ENCODE data around the gene MTCL3.

Gene MTCL3

DNA sequence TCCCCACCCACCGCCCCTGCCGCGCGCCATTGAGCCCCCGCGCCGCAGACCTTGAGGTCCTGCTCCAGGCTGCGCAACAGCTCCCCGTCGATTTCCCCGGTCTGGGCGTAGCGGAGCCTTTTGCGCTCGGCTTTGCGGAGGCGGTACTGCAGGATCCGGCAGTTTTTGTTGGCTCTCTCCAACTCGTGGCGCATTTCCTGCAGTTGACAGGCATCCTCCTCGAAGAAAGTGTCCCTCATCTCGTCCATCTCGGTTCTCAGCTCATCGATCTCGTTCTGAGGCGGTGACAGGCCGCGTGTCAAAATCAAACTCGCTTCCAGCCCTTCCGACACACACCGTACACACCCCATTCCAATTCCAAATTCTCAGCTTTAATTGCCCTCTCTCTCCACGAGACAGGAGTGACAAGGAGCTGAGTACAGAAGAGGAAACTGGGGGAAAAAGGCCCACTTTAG lies 4.3 kb downstream of the MTCL3 start:
- DNase-seq = no peak

DNA sequence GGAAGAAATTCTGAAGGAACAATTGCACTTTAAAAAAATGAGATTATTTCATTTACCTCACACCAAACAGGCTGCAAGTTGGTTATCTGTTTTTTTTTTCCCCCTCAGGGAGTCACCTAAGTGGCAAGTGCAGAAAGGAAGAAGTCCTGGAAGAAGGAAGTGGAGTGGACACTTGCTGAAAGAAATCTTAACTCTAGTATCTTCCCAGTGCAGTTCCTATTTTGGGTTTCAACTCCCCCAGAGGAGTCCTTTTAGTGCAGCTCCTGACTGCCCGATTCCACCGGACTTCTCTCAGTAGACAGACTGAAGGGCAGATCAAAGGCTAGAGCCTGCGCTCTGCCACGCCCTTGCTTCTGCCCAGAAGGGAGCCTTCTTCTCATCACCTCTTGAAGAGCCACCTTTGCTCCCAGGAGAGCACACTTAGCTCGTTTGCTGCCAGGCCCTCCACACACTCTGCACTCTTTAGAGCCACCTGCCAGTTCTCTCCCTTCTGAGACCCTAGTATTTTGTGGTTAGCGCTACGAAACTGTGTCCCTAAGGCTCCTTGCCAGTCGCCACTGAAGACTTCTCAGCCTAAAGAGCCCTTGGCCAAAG lies 4.9 kb downstream of the MTCL3 start:
- DNase-seq = no peak

DNA sequence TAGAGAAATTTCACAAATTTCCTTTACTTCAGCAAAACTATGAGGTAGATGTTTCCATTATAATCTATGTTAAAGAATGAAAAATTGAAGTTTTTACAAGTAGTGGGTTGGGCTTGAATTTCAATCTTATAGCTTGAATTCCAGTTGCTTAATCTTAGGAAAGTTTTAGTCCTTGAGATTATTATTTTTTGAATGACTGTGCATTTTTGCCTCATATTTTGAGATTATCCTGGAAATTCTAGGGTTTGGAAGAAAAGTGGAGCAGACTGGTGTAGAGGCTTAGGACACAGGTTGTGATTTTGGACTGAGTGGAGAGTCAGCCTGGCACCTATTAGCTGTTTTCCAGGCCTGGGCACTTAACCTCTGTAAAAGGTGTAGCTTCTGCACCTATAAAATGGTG lies 5.7 kb downstream of the MTCL3 start:
- DNase-seq = no peak

DNA sequence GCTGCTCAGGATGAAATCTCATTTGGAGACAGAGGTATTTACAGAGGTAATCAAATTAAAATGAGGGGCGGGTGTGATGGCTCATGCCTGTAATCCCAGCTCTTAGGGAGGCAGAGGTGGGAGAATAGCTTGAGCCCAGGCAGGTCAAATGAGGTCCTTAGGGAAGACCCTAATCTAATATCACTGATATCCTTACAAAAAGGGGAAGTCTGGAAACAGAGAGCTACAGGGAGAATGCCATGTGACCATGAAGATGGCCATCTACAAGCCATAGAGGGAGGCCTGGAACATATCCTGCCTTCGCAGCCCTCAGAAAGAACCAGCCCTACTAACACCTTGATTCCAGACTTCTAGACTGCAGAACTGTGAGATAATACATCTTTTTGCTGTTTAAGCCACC lies 8.3 kb downstream of the MTCL3 start:
- DNase-seq = no peak

DNA sequence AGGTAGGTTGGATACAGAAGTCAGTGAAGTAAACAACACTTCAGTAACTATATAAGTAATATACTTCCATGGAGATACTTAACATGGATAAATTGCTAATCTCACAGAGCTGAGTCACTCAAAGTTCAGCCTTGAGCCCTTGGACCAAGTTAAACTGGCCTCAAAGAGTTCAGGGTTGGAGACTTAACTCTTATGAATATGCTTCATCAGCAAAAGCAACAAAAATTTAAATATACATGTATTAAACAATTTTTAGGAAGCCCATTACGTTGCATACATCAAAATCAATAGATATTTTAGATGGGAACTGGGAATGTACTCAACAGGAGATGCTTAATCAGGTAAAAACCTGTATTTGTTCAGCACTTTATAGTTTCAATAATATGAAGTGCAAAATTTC lies 12.2 kb downstream of the MTCL3 start:
- no peak for DNase-seq

DNA sequence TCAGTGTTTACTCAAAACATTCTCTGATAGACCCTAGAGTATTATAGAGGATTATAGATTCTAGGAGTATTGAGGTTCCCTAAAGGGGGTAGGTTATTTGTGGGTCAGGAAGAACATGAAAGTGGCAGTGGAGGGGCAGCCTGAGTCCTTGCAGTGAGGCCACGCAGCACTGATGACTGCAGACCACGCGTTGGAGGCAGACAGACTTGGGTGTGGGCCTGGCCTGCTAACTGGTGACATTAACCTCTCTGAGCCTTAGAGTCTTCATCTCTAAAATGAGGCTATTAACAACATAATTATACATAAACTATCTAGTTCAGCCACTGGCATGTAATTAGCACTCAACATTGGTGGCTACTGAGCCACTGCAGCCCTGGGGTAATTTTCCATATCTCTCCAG lies 16.1 kb downstream of the MTCL3 start:
- no peak for DNase-seq

DNA sequence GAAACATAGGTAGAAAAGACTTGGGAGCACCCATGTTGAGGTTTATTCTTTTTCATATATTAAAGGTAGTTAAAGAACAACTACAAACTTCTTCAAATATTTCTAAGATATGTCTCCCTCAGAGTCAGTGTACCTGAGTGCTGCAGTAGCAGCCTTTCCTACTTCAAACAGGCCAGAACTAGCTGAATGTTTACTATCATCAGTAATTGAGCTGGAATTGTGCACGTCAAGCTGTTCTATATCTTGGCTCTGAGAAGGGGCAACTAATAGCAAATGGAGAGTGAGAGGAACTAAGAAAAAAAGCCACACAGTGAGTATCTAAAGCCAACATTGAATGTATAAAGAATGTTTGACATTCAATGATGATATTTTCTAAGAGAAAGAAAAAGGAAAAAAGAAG lies 21.7 kb downstream of the MTCL3 start:
- no peak for DNase-seq

DNA sequence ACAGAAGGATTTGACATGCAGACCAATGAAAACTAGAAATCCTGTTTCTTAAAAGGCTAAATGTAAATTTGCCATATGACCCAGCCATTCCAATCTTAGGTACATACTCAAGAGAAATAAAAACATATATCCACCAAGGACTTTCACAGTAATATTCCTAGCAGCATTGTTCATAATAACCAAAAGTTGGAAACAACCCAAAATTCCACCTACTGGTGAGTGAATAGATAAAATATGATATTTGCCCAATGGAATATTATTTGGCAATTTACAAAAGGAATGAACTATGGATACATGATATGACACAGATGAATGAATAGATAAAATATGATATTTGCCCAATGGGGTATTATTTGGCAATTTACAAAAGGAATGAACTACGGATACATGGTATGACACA lies 22.7 kb downstream of the MTCL3 start:
- no peak for DNase-seq

DNA sequence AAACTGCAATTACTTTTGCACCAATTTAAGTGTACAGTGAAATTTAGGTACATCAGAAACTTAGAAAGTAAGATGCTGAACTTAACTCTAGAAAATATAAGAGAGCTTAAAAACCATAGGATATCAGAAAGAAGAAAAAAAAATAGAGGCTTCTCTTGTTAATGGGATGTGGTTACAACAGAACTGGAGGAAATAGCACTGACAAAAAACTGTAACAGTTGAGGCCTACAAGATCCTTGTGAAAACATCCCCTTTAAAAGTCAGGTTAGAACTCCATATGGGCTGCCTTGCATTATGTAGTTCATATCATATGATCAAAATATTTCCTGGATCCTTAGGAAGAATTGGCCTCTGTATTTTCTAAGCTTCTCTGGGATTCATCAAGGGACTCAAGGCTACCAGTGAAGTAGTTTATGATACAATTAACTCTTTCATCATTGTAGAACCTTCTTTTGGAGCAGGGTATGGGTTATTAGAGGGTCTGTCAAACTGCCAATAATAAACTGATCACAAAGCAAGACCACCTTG lies 24.8 kb downstream of the MTCL3 start:
- DNase-seq = no peak

DNA sequence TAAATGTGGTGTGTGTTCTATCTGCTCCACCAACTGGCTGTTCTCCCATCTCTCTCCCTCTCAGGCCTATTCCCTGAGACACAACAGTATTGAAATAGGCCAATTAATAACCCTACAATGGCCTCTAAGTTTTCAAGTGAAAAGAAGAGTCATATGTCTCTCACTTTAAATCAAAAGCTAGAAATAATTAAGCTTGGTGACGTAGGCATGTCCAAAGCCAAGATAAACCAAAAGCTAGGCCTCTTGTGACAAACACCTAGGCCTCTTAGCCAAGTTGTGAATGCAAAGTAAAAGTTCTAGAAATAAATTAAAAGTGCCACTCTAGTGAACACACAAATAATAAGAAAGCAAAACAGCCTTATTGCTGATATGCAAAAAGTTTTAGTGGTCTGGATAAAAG lies 29.9 kb downstream of the MTCL3 start:
- DNase-seq = no peak

DNA sequence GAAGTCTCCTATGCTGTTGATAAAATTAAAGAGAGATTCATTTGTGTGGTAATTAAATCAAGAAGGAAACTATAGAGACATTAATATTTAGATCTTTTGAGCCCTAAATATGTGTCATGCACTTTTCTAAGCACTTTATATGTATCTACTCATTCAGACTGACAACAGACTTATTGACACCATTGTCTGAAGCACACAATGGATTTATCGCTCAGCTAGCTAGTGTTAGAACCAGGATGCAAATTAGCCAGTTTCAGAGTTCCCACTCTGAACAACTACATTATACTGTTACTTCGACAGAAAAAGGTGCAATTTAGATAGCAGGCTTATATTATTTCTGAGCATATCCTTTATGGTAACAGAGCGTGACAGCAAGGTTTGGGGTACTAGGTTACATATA lies 32.2 kb downstream of the MTCL3 start:
- no peak for DNase-seq

DNA sequence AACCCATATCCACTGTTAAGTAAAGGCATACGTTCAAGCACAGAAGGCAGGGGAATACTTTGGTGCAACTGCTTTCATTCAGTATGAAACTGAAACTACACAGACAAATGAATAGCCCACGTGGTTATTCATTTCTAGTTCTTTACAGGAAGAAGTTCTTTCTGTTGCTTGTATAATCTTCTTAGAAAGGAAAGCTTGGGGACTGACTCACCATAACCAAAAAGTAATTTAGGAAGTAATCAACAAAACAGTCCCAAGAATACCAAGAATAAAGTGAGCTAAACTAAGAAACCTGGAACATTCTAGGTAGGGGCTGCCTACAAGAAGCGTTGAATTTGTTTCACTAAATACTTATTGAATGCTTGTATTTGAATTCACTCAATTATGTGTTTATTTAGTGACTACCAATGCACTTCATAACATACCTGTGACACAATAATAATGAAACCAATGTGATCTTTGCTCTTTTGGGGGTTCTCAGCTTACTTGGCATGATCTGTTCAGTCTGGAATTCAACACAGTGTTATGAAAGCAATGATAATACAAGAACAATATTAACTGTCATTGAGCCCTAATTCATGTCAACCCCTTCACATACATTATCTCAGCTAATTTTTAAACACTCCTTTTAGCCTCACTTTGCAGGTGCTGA lies 34.8 kb downstream of the MTCL3 start:
- DNase-seq = no peak

DNA sequence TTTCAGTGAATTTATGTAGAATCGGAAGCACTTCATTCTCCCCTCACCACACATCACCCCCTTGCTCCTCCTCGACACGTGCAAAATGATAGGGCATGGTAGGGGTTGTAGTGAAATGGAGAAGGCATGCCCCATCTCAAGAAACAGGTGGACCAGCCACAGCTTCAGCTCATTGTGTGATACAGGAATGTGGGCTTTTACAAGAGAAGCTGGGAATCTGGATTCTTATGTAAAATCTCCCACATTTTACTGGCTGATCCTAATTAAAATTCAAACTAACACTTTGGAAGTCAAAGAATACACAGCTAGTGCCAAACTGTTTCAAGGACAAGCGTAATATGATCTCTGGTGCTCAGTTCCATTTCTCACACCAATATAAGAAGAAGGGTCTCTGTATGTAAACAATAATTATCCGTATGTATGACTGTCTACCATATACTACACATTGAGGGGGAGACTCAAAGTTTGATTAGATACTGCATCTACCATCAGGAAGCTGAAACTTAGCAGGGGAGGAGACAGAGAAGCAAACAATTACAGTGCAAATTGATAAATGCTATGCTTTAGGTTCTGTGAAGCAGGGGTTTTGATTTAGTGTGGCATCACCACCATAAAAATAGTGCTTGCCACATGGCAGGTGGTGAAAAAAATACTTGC lies 35.6 kb downstream of the MTCL3 start:
- DNase-seq = no peak

DNA sequence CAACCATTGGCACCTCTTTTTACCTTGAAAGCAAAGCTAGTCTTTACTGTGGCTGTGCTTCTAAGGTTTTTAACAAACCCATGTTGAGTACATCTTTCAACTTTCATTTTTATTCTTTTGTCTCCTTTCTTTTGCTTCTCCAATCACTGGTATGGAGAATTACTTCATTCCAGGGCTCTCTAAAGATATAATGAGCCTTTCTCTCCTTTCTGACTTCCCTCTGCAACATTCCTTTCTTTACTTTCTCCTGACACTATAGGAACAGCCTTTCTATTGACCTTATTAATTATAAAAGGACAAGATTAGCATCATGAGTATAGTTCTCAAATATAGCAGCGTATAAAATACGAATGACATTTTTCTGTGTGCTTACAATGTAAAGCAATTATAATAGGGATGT lies 36.8 kb downstream of the MTCL3 start:
- no peak for DNase-seq

DNA sequence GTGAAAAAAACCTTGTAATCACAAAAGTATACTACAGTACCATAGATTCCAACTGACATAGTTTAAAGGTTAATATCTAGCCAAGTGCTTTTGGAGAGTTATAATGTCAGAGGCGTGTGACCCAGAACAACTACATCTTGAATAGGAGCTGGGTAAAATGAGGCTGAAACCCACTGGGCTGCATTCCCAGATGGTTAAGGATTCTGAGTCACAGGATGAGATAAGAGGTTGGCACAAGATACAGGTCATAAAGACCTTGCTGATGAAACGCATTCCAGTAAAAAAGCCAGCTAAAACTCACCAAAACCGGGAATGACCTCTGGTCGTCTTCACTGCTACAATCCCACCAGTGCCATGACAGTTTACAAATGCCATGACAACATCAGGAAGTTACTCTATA lies 37.5 kb downstream of the MTCL3 start:
- no peak for DNase-seq

DNA sequence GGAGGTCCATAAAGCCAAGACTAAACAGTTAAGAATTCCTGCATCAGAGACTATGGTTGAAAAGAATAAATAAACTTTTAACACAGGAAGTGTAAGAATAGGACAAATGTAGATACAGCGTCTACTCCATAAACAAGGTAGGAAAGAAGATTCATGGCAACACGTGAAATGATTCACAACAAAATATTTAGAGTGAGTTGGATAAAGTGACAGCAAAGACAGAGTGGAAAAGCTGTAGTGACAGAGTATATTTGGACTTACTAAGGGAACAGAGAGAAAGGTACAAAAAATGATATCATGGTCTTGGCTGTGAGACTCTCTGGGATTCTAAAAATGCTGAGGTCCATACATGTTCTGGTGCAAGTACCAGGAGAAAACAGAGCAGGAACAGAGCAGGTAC lies 38.0 kb downstream of the MTCL3 start:
- no peak for DNase-seq

DNA sequence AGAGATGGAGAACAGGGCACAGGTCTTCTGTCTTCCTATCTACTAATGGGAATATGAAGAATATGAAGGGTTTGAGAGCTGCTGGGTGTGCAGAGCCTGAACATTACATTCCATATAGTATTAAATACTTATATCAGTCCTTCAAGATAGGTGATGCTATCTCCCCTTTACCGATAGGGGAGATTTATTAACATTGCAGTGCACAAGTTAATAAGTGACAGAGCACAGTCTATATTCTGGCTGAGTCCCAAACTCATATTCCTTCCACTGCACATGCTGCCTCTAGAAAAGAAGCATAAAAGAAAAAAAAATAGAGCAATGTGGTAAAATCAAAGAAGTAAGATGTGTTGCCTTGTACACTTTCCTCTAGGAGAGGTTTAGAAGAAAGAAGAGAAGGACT lies 41.5 kb downstream of the MTCL3 start:
- DNase-seq = no peak

DNA sequence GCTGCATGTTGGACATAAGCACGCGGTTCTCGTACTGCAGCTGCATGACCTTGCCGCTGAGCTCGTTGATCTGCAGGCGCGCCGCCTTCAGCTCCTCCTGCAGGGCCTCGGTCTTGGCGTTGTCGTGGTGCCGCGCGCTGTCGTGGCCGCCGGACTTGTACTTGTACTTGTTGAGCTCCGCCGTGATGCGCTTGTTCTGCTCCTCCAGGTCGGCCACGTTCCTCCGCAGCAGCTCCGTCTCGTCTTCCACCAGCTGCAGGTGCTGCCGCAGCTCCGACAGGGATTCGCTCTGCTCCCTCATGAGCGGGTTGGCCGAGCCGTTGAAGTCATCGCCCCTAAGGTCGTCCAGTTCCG lies 43.3 kb downstream of the MTCL3 start:
- no peak for DNase-seq

DNA sequence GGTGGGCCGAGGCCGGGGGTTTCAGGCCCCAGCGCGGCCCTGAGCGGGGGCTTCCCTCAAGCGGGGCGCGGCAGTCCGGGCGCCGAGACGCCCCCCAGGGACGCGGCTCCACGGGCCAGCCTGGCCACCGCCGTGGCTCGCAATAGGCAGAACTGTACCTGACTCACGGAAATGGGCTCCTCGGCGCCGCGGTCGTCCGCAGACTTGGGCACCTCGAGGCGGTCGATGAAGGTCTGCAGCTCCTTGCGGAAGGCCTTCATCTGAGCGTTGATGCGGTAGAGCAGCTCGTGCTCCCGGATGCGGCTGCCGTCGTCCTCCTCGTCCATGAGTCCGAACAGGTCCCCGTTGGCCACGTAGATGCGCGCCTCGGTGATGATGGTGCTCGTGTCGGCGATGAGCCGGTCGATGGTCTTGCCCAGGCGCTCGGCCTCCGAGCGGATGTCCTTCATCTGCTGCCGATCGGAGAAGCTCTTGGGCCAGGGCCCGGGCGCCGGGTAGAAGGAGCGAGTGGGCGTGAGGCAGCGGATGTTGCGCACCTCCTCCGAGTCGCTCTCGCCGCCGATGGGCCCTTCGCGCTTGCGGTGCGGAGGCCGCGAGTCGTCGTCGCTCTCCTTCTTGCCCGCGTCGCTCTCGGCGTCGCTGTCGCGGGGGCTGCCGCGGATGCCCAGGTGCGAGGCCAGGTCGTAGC lies 43.9 kb downstream of the MTCL3 start:
- DNase-seq = no peak

DNA sequence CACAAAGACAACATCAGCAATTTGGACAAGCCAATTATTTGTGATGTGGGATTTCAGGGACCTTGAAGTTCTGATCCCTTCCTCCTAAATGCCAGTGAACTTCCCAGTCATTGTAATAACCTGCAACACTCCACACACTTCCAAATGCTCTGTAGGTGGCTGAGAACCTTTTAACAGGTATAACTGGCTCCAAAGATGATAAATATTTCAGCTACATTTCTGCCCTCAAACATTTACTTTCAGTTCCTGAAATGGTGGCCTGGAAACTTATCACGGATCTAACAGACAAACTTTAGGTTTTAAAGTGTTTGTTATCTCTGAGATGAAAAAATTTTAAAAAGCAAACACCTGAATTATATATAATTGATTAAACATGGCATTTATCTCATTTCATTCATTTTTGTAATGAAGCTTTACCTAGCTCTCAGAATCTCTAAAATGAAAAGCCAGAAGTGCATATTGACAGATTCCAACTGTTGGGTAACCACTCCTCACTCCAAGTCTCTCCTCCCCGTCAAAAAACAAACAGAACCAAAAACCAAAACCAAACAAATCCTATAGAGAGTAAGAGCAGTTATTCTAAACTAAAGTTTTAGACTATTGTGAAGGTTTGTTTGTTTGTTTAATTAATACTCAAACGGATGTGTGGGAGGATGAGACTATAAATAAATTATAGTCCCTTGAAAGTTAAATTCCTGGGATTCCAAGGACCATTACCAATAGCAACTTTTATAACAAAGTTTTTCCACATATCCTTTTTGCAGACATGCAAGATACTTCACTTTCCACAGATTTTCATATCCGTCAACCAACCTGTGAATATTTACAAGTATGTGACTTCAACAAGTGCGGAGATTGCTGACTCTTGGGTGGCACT lies 47.5 kb downstream of the MTCL3 start:
- DNase-seq = no peak

DNA sequence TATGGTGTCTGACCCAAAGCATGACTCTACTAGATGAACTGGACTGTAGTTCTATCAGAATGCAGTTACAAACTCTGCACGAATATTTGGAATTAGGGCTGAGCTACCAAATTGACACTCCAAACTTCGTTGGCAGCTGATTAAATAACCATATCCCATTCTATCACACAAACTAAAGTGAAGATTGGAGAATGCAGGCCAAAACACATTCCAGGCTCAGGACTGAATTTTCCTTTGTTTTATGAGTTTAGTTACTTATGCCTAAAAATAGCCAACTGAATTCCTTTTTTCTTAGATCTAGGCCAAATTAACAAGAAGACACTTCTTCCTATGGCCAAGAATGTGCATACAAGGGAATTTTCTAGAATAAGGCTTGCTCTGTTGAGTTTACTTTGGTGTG lies 50.2 kb downstream of the MTCL3 start:
- DNase-seq = no peak

DNA sequence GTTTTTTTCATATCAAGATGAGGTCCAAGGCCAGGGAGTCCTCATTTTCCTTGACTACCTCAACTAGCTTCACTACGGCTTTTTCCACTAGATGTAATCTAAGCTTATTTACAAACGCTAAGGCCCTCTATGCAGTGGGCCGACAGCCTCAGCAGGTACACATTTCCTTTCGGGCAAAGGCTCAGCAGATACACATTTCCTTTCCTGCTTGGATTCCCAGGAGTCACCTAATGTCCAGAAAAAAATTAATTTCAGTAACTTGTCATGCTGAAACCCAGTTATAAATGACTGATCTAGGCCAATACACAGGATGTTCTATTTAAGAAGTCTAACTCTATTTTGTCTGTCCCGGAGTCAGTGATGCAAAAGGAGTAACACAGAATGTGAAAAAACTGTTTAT lies 52.7 kb downstream of the MTCL3 start:
- DNase-seq = no peak

DNA sequence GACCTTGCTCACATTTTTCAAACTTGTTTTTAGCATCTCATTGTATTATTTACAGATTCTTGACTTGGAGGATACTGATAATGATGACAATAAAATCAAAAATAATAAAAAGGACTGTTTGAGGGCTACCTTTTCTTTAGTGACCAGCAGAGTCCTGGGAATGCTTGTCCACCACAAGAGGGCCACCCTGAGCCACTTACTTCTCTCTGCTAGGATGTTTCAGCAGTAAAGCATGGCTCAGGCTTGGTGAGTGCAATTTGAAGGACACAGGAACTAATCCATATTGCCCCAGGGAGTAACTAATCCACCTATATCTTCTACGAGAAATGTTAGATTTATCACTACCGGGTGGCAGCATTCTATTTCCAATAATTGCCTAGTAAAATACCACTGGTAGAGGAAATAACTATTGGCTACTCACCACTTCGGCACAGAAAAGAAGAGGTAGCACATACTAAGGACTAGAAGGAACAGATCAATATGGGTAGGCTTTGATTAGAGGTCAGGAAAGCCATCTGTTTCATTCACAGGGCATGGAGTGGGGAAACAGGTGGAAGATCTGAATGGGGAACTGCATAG lies 54.2 kb downstream of the MTCL3 start:
- DNase-seq = no peak
